Aorta (tissue), 5 donors: ENCODE results near the gene AMBP. TPM values are rescaled to one million over a fixed set of nuclear protein-coding genes. Genes with fewer than 3 reads are reported as not detected.

Experiments
- ATAC-seq: fragments of 200-7000 bp; cut with Tn5 transposase; one replicate; pipeline ENCODE4 v1.9.1; 2022; ENCODE audit warnings: moderate library complexity; ENCODE audit not compliant: low FRiP score
- DNase-seq, 2 donors: peaks; one replicate each; pipeline ENCODE4 v3.0.0-alpha.2; 2020
- H3K27ac ChIP-seq, 2 donors: one replicate each; pipeline ENCODE4 v1.5.1; 2013; ENCODE audit warnings: low read length in 2 of 2, mild to moderate bottlenecking in 2 of 2, moderate library complexity in 2 of 2, control low read depth in 1 of 2, inconsistent platforms in 1 of 2, low read depth in 1 of 2
- H3K27me3 ChIP-seq, 2 donors: one replicate each; pipeline ENCODE4 v1.6.1; 2013; ENCODE audit warnings: control low read depth in 1 of 2, low read length in 1 of 2, mild to moderate bottlenecking in 1 of 2, moderate library complexity in 1 of 2; ENCODE audit not compliant: insufficient read depth in 2 of 2, control insufficient read depth in 1 of 2
- H3K36me3 ChIP-seq, 2 donors: one replicate each; pipeline ENCODE4 v1.6.1; 2013; ENCODE audit warnings: control low read depth in 1 of 2, low read length in 1 of 2, mild to moderate bottlenecking in 1 of 2; ENCODE audit not compliant: insufficient read depth in 2 of 2, control insufficient read depth in 1 of 2
- H3K4me1 ChIP-seq, 2 donors: one replicate each; pipeline ENCODE4 v1.6.1; 2013; ENCODE audit warnings: low read length in 2 of 2, control low read depth in 1 of 2, mild to moderate bottlenecking in 1 of 2, moderate library complexity in 1 of 2; ENCODE audit not compliant: insufficient read depth in 2 of 2, control insufficient read depth in 1 of 2
- H3K4me3 ChIP-seq, 2 donors: one replicate each; pipeline ENCODE4 v1.5.1; 2013; ENCODE audit warnings: low read length in 2 of 2, control low read depth in 1 of 2, mild to moderate bottlenecking in 1 of 2
- H3K9me3 ChIP-seq: one replicate; pipeline ENCODE4 v1.6.1; 2013; ENCODE audit warnings: mild to moderate bottlenecking, low read length; ENCODE audit not compliant: control insufficient read depth
- WGBS, 2 donors: extraction: QIAGEN DNeasy Blood & Tissue Kit; methylation state at CpG; one replicate each; pipeline ENCODE4 v1.1.7; 2013; 5-methylcytosine and 5-hydroxymethylcytosine counted together
- intact Hi-C, 2 donors: fragments of 100-400 bp; cut with DNase I; formaldehyde crosslinking; loops; one replicate each; pipeline versions ENCODE4 v1.14.2 to v1.15.0; 2022
- polyA plus RNA-seq, 2 donors: library from polyadenylated mRNA; stranded (reverse); fragments of 200-250 nt; gene quantifications; one replicate each; pipeline ENCODE4 v1.2.3, GENCODE V29; 2013
- total RNA-seq, 2 donors: library from RNA; stranded (reverse); fragmentation: NEBNext Ultra II Directional; extraction: Animal tissue kit (Norgen Biotek cat#: 25700); gene quantifications; one replicate each; pipeline ENCODE4 v1.2.1, GENCODE V29; 2021
- donor health status: healthy with polysubstance abuse.
- donor health status: Bipolar disorder and iron deficiency.
- donor health status: DM: no; HTN: no; CAD: no.
- donor health status: DM: no; HTN: no; CAD: no.
- donor health status: DM: yes; HTN: yes; CAD: no.

The AMBP gene
- total and polyA plus RNA-seq, 4 donors = 0.50 TPM; not detected in 3

- Histone ChIP-seq H3K27me3 (no peaks in the 10 kb centered on the region), H3K27ac (no peak overlapping the region), H3K9me3 (no peaks in the 10 kb centered on the region), H3K36me3 (no peaks in the 10 kb centered on the region), H3K4me3 (no peak overlapping the region), H3K4me1 (no peaks in the 10 kb centered on the region)
- no peak for DNase-seq
- intact Hi-C loops = no loop called here
- ATAC-seq = no peak
- WGBS, 2 donors = 96 to 97% methylated on average over 12 of the region's 12 CpGs
These were observed 16.9 kb upstream of the AMBP start for GRCh38 chr9:114094971-114095370.

GRCh38 chr9:114093761-114094505 lies 15.8 kb upstream of the AMBP start:
- no peak for DNase-seq
- no peak overlapping the region for H3K27ac ChIP-seq
- 91 to 95% methylated on average over 9 of the region's 9 CpGs for WGBS, 2 donors
- intact Hi-C loops = no loop called here
- H3K4me3 ChIP-seq = no peak overlapping the region
- H3K27me3 ChIP-seq = no peaks in the 10 kb centered on the region
- H3K36me3 ChIP-seq = no peaks in the 10 kb centered on the region
- no peaks in the 10 kb centered on the region for H3K9me3 ChIP-seq
- H3K4me1 ChIP-seq = no peaks in the 10 kb centered on the region
- no peak for ATAC-seq

- H3K9me3 ChIP-seq = no peaks in the 10 kb centered on the region
- H3K27ac ChIP-seq = no peak overlapping the region
- no peaks in the 10 kb centered on the region for H3K4me1 ChIP-seq
- no peaks in the 10 kb centered on the region for H3K27me3 ChIP-seq
- 85 to 90% methylated on average over 4 of the region's 4 CpGs for WGBS, 2 donors
- DNase-seq = no peak
- no peaks in the 10 kb centered on the region for H3K36me3 ChIP-seq
- H3K4me3 ChIP-seq = no peak overlapping the region
- intact Hi-C loops = no loop called here
- ATAC-seq = no peak
These were observed 15.0 kb upstream of the AMBP start for GRCh38 chr9:114093031-114093471.

- H3K27ac ChIP-seq = no peak overlapping the region
- no peaks in the 10 kb centered on the region for H3K9me3 ChIP-seq
- H3K36me3 ChIP-seq = no peaks in the 10 kb centered on the region
- intact Hi-C loops = no loop called here
- ATAC-seq (no peak), DNase-seq (no peak)
- 92 to 96% methylated on average over 4 of the region's 4 CpGs for WGBS, 2 donors
- no peak overlapping the region for H3K4me3 ChIP-seq
- no peaks in the 10 kb centered on the region for H3K4me1 ChIP-seq
- H3K27me3 ChIP-seq = no peaks in the 10 kb centered on the region
These were observed 14.2 kb upstream of the AMBP start for GRCh38 chr9:114092336-114092735.

GRCh38 chr9:114091711-114092110 lies 13.6 kb upstream of the AMBP start:
- WGBS, 2 donors = 96% methylated on average over 8 of the region's 8 CpGs
- Histone ChIP-seq H3K36me3 (no peaks in the 10 kb centered on the region), H3K27ac (no peak overlapping the region), H3K4me3 (no peak overlapping the region), H3K9me3 (no peaks in the 10 kb centered on the region), H3K4me1 (no peaks in the 10 kb centered on the region), H3K27me3 (no peaks in the 10 kb centered on the region)
- ATAC-seq (no peak), DNase-seq (no peak)
- intact Hi-C loops = no loop called here

- 98 to 99% methylated on average over 4 of the region's 4 CpGs for WGBS, 2 donors
- Histone ChIP-seq H3K4me1 (no peaks in the 10 kb centered on the region), H3K27me3 (no peaks in the 10 kb centered on the region), H3K36me3 (no peaks in the 10 kb centered on the region), H3K9me3 (no peaks in the 10 kb centered on the region), H3K27ac (no peak overlapping the region), H3K4me3 (no peak overlapping the region)
- intact Hi-C loops = no loop called here
- DNase-seq (no peak), ATAC-seq (no peak)
These were observed 12.7 kb upstream of the AMBP start for GRCh38 chr9:114090798-114091197.

GRCh38 chr9:114089206-114089840 lies 11.2 kb upstream of the AMBP start:
- H3K9me3 ChIP-seq = no peaks in the 10 kb centered on the region
- no peak overlapping the region for H3K27ac ChIP-seq
- H3K4me1 ChIP-seq = no peaks in the 10 kb centered on the region
- ATAC-seq (no peak), DNase-seq (no peak)
- H3K27me3 ChIP-seq = no peaks in the 10 kb centered on the region
- intact Hi-C loops = no loop called here
- H3K36me3 ChIP-seq = no peaks in the 10 kb centered on the region
- no peak overlapping the region for H3K4me3 ChIP-seq
- 94 to 96% methylated on average over 4 of the region's 4 CpGs for WGBS, 2 donors

GRCh38 chr9:114088571-114089170 lies 10.6 kb upstream of the AMBP start:
- Histone ChIP-seq H3K4me1 (no peaks in the 10 kb centered on the region), H3K27ac (no peak overlapping the region), H3K9me3 (no peaks in the 10 kb centered on the region), H3K4me3 (no peak overlapping the region), H3K27me3 (no peaks in the 10 kb centered on the region), H3K36me3 (no peaks in the 10 kb centered on the region)
- WGBS, 2 donors = 93 to 95% methylated on average over 7 of the region's 7 CpGs
- DNase-seq (no peak), ATAC-seq (no peak)
- intact Hi-C loops = no loop called here

- DNase-seq = no peak
- Histone ChIP-seq H3K27me3 (no peaks in the 10 kb centered on the region), H3K4me3 (no peak overlapping the region), H3K27ac (no peak overlapping the region), H3K9me3 (no peaks in the 10 kb centered on the region), H3K36me3 (no peaks in the 10 kb centered on the region), H3K4me1 (no peaks in the 10 kb centered on the region)
- no peak for ATAC-seq
- intact Hi-C loops = no loop called here
- WGBS, 2 donors = 88 to 92% methylated on average over 7 of the region's 7 CpGs
These were observed 9.6 kb upstream of the AMBP start for GRCh38 chr9:114087721-114088120.
